HUES64 (cell line): ENCODE data around the gene FNBP1.

Experiments
- H3K27ac ChIP-seq: 2 replicates; pipeline ENCODE4 v1.7.0; 2013; ENCODE audit warnings: low read depth, low read length, inconsistent platforms
- H3K27me3 ChIP-seq: 2 replicates; pipeline ENCODE4 v1.6.1; 2013; ENCODE audit warnings: mild to moderate bottlenecking, low read length; ENCODE audit not compliant: insufficient read depth
- H3K36me3 ChIP-seq: 2 replicates; pipeline ENCODE4 v1.6.1; 2013; ENCODE audit warnings: mild to moderate bottlenecking, low read length; ENCODE audit not compliant: insufficient read depth
- H3K4me1 ChIP-seq: 2 replicates; pipeline ENCODE4 v1.6.1; 2013; ENCODE audit warnings: mild to moderate bottlenecking, low read length, moderate library complexity; ENCODE audit not compliant: insufficient read depth
- H3K4me3 ChIP-seq: 2 replicates; pipeline ENCODE4 v1.5.1; 2013; ENCODE audit warnings: mild to moderate bottlenecking, low read length, moderate library complexity
- H3K9ac ChIP-seq: 2 replicates; pipeline ENCODE4 v1.6.1; 2013; ENCODE audit warnings: mild to moderate bottlenecking, low read depth, low read length
- H3K9me3 ChIP-seq: 2 replicates; pipeline ENCODE4 v1.6.1; 2013; ENCODE audit warnings: low read depth, low read length; ENCODE audit not compliant: insufficient read depth
- WGBS: fragments of 150-250, 120-280 bp; methylation state at CpG from one replicate; pipeline ENCODE4 v1.1.7; 2013; ENCODE audit warnings: missing lambda C conversion rate; 5-methylcytosine and 5-hydroxymethylcytosine counted together

Gene FNBP1

GRCh38 chr9:129887334-129888292 is 155.4 kb downstream of the FNBP1 start:
- Histone ChIP-seq H3K27me3 (no peaks in the 10 kb centered on the region), H3K36me3 (no peaks in the 10 kb centered on the region), H3K4me1 (peaks cover 41% of the 10 kb centered on the region), H3K9me3 (no peaks in the 10 kb centered on the region), H3K9ac (no peak overlapping the region), H3K4me3 (no peak overlapping the region), H3K27ac (no peak overlapping the region)
- 87% methylated on average over 27 of the region's 27 CpGs for WGBS

DNA sequence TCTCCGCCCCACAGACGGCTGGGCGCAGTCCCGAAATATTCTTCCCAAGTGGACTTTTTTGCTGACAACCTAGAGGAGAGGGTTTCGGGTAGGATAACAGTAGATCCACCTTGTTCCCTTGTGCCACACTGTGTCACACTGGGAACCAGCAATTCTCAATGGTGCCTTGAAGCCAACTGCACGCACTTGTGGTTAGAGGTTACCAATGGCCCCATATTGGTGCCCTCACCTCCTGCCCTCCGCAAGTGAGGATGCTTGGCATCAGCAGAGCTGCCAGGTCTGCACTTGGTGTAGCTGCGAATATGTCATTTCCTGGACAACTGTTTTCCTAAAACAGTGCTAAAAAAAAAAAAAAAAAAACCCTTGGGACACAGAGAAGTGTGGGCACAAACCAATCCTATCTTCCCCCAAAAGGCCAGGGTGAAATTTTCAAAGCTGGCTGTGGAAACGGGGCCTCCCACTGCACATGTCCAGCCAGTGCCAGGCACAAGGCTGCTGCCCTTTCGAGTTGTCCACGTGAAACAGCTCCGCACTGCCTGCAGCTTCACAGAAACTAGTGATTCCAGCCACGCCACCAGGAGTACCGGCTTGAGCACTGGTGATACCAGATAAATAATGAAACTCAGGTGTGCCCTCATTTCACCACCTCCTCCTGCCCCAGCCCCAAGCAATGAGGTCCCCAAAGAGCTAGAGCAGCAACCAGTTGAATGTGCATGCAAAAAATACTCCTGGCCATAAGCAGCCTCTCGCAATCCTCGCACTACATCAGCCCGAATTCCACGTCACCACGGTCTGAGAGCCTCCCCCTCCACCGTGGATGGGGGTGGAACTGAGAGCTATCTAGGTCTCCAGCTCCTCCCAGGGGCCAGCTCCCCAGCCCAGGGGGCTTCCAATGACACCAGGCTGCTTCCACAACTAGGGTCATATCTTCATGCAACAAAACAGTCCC is 156.5 kb downstream of the FNBP1 start:
- Histone ChIP-seq H3K4me3 (peak overlapping the region; percentile 23; the same call in 1 of the 2 replicates), H3K27ac (0 out of 2 replicates have a peak overlapping the region, but pooled peaks have one; percentile 27), H3K27me3 (no peaks in the 10 kb centered on the region), H3K36me3 (no peaks in the 10 kb centered on the region; the same call in 1 of the 2 replicates), H3K9me3 (no peaks in the 10 kb centered on the region), H3K9ac (no peak overlapping the region), H3K4me1 (peaks cover 41% of the 10 kb centered on the region)
- WGBS, result 84% methylated on average over 20 of the region's 20 CpGs

DNA sequence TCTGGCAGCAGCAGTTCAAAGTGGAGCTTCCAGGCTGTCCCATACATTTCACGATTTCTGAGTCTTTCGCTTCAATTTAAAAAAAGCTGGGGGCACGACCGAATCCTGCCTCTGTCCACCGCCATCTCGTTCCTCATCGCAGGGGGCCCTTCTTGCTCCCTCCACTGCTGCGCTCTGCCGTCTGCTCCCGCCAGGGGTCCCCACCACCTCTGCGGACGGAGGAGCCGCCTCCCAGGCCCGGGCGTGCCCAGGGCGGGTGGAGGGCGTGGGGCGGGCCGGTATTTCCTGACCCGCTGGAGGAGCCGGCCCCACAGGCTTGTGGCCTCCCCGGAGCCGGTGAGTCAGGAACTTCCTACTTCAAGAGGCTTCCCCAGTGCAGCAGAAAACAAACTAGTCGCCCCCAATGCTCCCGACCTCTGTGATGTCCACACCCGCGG is 157.3 kb downstream of the FNBP1 start:
- Histone ChIP-seq H3K36me3 (no peaks in the 10 kb centered on the region; the same call in 1 of the 2 replicates), H3K27ac (peak overlapping the region; percentile 27; the same call in 1 of the 2 replicates), H3K4me3 (peak overlapping the region; percentile 41), H3K4me1 (peaks cover 39% of the 10 kb centered on the region), H3K27me3 (no peaks in the 10 kb centered on the region), H3K9ac (peak overlapping the region; percentile 41; the same call in 1 of the 2 replicates), H3K9me3 (no peaks in the 10 kb centered on the region)
- WGBS, result 6% methylated on average over 27 of the region's 27 CpGs

DNA sequence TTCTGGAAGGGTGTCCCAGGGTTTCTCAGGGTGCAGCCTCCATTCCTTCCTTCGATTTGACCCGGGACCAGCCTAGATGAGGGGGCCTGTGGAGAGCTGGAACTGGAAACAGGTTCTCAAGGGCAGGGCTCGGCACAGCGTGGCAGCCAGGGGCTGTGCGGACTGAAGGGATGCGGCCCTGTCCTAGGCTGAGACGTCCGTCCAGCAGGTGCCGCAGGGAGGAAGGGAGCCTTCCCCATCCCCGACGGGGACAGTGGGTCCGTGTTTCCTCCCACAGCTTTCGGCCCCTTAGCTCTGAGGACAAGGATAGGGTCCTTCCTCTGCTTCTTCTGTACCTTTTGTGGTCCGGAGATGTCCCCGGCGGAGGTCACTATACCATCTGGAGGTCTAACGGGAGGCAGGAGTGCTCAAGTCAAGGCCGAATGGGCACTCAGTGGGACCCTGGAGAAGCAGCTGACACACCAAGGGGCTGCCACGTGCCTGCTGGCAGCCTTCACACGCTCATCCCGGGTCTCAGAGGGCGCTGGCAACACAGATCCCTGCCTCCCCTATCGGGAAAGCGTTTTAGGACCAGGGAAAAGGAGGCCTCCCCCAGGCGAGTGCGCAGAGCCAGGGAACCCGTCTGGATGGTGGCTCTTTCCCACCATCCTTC is 157.8 kb downstream of the FNBP1 start:
- Histone ChIP-seq H3K9ac (peak overlapping the region; percentile 41; the same call in 1 of the 2 replicates), H3K27ac (peak overlapping the region; percentile 18), H3K9me3 (no peaks in the 10 kb centered on the region), H3K4me1 (peaks cover 39% of the 10 kb centered on the region), H3K36me3 (no peaks in the 10 kb centered on the region; the same call in 1 of the 2 replicates), H3K27me3 (no peaks in the 10 kb centered on the region), H3K4me3 (peak overlapping the region; percentile 41)
- 50% methylated on average over 27 of the region's 27 CpGs for WGBS

- Histone ChIP-seq H3K27me3 (no peaks in the 10 kb centered on the region), H3K36me3 (no peaks in the 10 kb centered on the region; the same call in 1 of the 2 replicates), H3K9ac (peak overlapping the region; percentile 18; the same call in 1 of the 2 replicates), H3K4me3 (peak overlapping the region; percentile 35), H3K27ac (peak overlapping the region; percentile 65), H3K9me3 (no peaks in the 10 kb centered on the region), H3K4me1 (peaks cover 34% of the 10 kb centered on the region)
- 17% methylated on average over 24 of the region's 24 CpGs for WGBS
These were observed 158.6 kb downstream of the FNBP1 start for GRCh38 chr9:129884220-129885017.

GRCh38 chr9:129881547-129882324 is 161.3 kb downstream of the FNBP1 start:
- H3K27ac ChIP-seq, result no peak overlapping the region
- H3K27me3 ChIP-seq, result no peaks in the 10 kb centered on the region
- H3K36me3 ChIP-seq, result no peaks in the 10 kb centered on the region; the same call in 1 of the 2 replicates
- no peak overlapping the region for H3K9ac ChIP-seq
- H3K9me3 ChIP-seq, result no peaks in the 10 kb centered on the region
- H3K4me1 ChIP-seq, result peaks cover 23% of the 10 kb centered on the region
- H3K4me3 ChIP-seq, result no peak overlapping the region
- 89% methylated on average over 18 of the region's 19 CpGs for WGBS

- Histone ChIP-seq H3K9me3 (no peaks in the 10 kb centered on the region), H3K4me3 (no peak overlapping the region), H3K9ac (no peak overlapping the region), H3K27ac (no peak overlapping the region), H3K4me1 (peaks cover 16% of the 10 kb centered on the region), H3K36me3 (no peaks in the 10 kb centered on the region; the same call in 1 of the 2 replicates), H3K27me3 (no peaks in the 10 kb centered on the region)
- 89% methylated on average over 28 of the region's 28 CpGs for WGBS
These were observed 162.1 kb downstream of the FNBP1 start for GRCh38 chr9:129880654-129881546.

DNA sequence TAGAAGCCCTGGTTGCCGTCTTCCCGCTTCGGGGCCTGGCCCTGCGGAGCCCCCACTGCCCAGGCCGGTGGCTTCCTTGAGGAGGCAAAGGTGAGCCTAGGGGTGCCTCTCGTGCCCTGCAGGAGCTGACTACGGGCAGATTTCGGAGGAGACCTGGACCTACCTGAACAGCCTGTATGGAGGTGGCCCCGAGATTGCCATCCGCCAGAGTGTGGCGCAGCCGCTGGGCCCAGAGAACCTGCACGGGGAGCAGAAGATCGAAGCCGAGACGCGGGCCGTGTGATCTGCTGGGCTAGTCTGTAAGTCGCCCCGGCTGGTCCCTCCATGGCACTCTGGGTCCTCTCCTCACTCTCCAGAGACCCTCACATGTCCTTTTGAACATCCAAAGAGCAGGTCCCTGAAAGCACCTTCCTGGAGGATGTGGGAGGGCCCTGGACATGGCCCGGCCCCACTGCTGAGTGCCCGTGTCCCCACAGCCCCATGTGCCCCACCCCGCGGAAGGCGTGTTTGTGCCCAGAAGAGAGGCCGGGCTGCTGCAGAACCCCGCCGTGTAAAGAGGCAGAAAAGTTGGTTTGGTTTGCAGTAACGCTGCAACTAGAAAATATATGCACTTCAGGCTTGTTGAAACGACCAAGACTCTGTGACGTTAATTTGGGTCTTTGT is 162.9 kb downstream of the FNBP1 start:
- H3K4me1 ChIP-seq, result peaks cover 11% of the 10 kb centered on the region
- no peaks in the 10 kb centered on the region for H3K9me3 ChIP-seq
- 95% methylated on average over 31 of the region's 31 CpGs for WGBS
- no peak overlapping the region for H3K4me3 ChIP-seq
- no peak overlapping the region for H3K9ac ChIP-seq
- H3K36me3 ChIP-seq, result peaks cover 5% of the 10 kb centered on the region; the same call in 1 of the 2 replicates
- H3K27me3 ChIP-seq, result no peaks in the 10 kb centered on the region
- no peak overlapping the region for H3K27ac ChIP-seq
